ENCODE measurements around the gene LUZP1. TPM values are rescaled to one million over a fixed set of nuclear protein-coding genes. Genes with fewer than 3 reads are reported as not detected.
A peak's percentile ranks its signal among the peaks of the same experiment; 100 is the strongest.

LUZP1 gene
- total RNA-seq, 2 experiments from 2014 or later: 20.1 to 23.7 TPM

DNA sequence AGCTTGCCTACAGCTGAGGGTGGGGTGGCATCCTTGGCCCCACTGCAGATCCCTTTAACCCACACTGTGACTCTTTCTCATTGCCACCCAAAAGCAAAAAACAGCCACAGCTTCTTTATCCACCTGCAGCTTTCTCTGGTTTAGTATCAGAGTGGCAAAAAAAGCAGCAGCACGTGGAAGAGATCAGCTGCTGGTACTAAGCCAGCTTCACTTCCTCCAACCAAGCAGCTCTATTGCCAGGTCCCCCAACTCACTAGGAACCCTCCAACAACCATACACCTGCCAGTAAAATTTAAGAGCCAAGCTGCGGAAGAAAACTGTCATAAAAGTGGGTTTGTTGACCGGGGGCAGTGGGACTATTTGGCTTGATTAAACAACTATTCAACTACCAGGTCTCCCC is 83.0 kb downstream of the LUZP1 start:
- Mint-ChIP-seq H3K36me3 (ENCODE audit: low read depth) (peaks cover 88% of the 10 kb centered on the region), H3K4me1 (ENCODE audit: low read depth) (no peaks in the 10 kb centered on the region), H3K9me3 (no peaks in the 10 kb centered on the region), H3K27ac (peak overlapping the region; percentile 27), H3K4me3 (no peak overlapping the region), H3K27me3 (no peaks in the 10 kb centered on the region)
- Histone ChIP-seq H3K4me1 (ENCODE audit: insufficient read depth, low read length) (no peaks in the 10 kb centered on the region), H3K36me3 (ENCODE audit: insufficient read depth, low read length) (peaks cover 72% of the 10 kb centered on the region), H3K27me3 (ENCODE audit: control insufficient read depth in 1 of 2, insufficient read depth in 2 of 2, low read length in 2 of 2) (no peaks in the 10 kb centered on the region), H3K27ac (ENCODE audit: low read depth in 1 of 2, low read length in 2 of 2) (no peak overlapping the region), H3K9me3 (ENCODE audit: control insufficient read depth in 1 of 2, insufficient read depth in 1 of 2, low read length in 2 of 2) (no peaks in the 10 kb centered on the region), H3K4me3 (ENCODE audit: low read length) (no peak overlapping the region)
- ATAC-seq (ENCODE audit: poor library complexity) (no peak), DNase-seq (no peak)
- intact Hi-C loops (cut with DNase I, micrococcal nuclease): no loop called here
- ChIA-PET CTCF (interaction anchor here (0.9 kb wide), 1 partner anchor 99 kb away, joined by 4 read pairs; no protein-coding TSS in a partner anchor), POLR2A (no interaction called here)
- no peak for TF ChIP-seq CTCF (IDR thresholded peaks at IDR 0.05)

DNA sequence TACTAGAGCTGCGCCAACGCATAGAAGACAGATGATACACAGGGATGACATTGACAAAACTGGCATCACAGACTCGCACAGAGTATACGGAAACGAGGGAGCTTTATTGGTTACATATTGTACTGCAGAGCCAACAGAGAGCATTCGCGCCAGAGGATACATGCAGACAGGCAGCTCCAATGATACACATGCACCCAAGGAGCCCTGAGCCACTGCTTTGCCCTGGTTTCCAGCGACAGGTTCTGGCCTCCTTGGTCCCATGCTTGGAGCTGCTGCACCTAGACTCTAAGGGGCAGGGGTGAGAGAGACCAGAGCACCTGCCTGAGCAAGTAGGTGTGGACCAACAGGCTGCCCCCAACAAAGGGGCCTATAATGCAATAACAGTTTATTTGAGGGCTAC is 83.8 kb downstream of the LUZP1 start:
- Mint-ChIP-seq H3K27ac (peak overlapping the region; percentile 59), H3K4me3 (no peak overlapping the region), H3K4me1 (ENCODE audit: low read depth) (no peaks in the 10 kb centered on the region), H3K27me3 (no peaks in the 10 kb centered on the region), H3K9me3 (no peaks in the 10 kb centered on the region), H3K36me3 (ENCODE audit: low read depth) (peaks cover 88% of the 10 kb centered on the region)
- TF ChIP-seq CTCF (IDR thresholded peaks at IDR 0.05): no peak
- ChIA-PET CTCF (interaction anchor here (0.9 kb wide), 1 partner anchor 100 kb away, joined by 4 read pairs; no protein-coding TSS in a partner anchor), POLR2A (no interaction called here)
- no peaks in the 10 kb centered on the region for H3K27me3 ChIP-seq (ENCODE audit: control insufficient read depth in 1 of 2, insufficient read depth in 2 of 2, low read length in 2 of 2)
- ATAC-seq (ENCODE audit: poor library complexity): no peak
- no peaks in the 10 kb centered on the region for H3K9me3 ChIP-seq (ENCODE audit: control insufficient read depth in 1 of 2, insufficient read depth in 1 of 2, low read length in 2 of 2)
- H3K36me3 ChIP-seq (ENCODE audit: insufficient read depth, low read length): peaks cover 78% of the 10 kb centered on the region
- intact Hi-C loops (cut with DNase I, micrococcal nuclease): no loop called here
- no peaks in the 10 kb centered on the region for H3K4me1 ChIP-seq (ENCODE audit: insufficient read depth, low read length)
- no peak overlapping the region for H3K4me3 ChIP-seq (ENCODE audit: low read length)
- DNase-seq: no peak
- no peak overlapping the region for H3K27ac ChIP-seq (ENCODE audit: low read depth in 1 of 2, low read length in 2 of 2)

- DNase-seq: no peak
- POLR2A ChIA-PET: no interaction called here
- CTCF ChIA-PET: no interaction called here
- ATAC-seq (ENCODE audit: poor library complexity): no peak
- peaks cover 83% of the 10 kb centered on the region for H3K36me3 ChIP-seq (ENCODE audit: insufficient read depth, low read length)
- no peak overlapping the region for H3K4me3 ChIP-seq (ENCODE audit: low read length)
- peaks cover 96% of the 10 kb centered on the region for H3K36me3 Mint-ChIP-seq (ENCODE audit: low read depth)
- no peak overlapping the region for H3K4me3 Mint-ChIP-seq
- TF ChIP-seq CTCF (IDR thresholded peaks at IDR 0.05): no peak
- no peaks in the 10 kb centered on the region for H3K9me3 ChIP-seq (ENCODE audit: control insufficient read depth in 1 of 2, insufficient read depth in 1 of 2, low read length in 2 of 2)
- H3K27ac Mint-ChIP-seq: peak overlapping the region; percentile 59
- H3K27ac ChIP-seq (ENCODE audit: low read depth in 1 of 2, low read length in 2 of 2): no peak overlapping the region
- H3K4me1 ChIP-seq (ENCODE audit: insufficient read depth, low read length): no peaks in the 10 kb centered on the region
- H3K9me3 Mint-ChIP-seq: no peaks in the 10 kb centered on the region
- intact Hi-C loops (cut with DNase I, micrococcal nuclease): no loop called here
- no peaks in the 10 kb centered on the region for H3K27me3 ChIP-seq (ENCODE audit: control insufficient read depth in 1 of 2, insufficient read depth in 2 of 2, low read length in 2 of 2)
- H3K4me1 Mint-ChIP-seq (ENCODE audit: low read depth): no peaks in the 10 kb centered on the region
- H3K27me3 Mint-ChIP-seq: no peaks in the 10 kb centered on the region
Observed at GRCh38 chr1:23083714-23084480, 84.8 kb downstream of the LUZP1 start.
